ENCODE measurements around the gene PSMC4.
"Not testable (repeated sequence)": the region's sequence is repeated elsewhere in the genome, so short reads cannot be mapped to it uniquely, and the experiment has no call there.

Gene PSMC4

DNA sequence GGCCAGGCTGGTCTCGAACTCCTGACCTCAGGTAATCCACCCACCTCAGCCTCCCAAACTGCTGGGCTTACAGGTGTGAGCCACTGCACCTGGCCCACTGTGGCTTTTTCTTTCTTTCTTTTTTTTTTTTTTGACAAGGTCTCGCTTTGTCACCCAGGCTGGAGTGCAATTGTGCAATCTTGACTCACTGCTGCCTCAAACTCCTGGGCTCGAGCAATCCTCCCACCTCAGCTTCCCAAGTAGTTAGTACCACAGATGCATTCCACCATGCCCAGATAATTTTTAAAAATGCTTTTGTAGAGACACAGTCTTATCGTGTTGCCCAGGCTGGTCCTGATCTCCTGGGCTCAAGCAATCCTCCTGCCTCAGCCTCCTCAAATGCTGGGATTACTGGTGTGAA, 24.4 kb upstream of the PSMC4 start:
- DNase-seq (ENCODE audit: low spot score), result no peak

- no peak for DNase-seq (ENCODE audit: low spot score)
Observed at GRCh38 chr19:39949026-39949747, 21.8 kb upstream of the PSMC4 start.

GRCh38 chr19:39951065-39951650, 19.8 kb upstream of the PSMC4 start:
- DNase-seq (ENCODE audit: low spot score), result no peak

- no peak for DNase-seq (ENCODE audit: low spot score)
Observed at GRCh38 chr19:39951686-39952085, 19.3 kb upstream of the PSMC4 start.

DNA sequence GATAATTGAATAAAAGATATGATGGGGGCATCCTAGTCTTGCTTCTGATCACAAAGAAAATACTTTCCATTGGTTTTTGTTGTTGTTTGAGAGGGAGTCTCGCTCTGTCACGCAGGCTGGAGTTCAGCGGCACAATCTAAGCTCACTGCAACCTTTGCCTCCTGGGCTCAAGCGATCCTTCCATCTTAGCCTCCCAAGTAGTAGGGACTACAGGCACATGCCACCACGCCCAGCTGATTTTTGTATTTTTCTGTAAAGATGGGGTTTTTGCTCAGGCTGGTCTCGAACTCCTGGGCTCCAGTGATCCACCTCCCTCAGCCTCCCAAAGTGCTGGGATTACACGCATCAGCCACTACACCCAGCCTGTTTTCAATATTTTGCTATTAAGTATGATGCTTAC, 17.1 kb upstream of the PSMC4 start:
- no peak for DNase-seq (ENCODE audit: low spot score)

DNA sequence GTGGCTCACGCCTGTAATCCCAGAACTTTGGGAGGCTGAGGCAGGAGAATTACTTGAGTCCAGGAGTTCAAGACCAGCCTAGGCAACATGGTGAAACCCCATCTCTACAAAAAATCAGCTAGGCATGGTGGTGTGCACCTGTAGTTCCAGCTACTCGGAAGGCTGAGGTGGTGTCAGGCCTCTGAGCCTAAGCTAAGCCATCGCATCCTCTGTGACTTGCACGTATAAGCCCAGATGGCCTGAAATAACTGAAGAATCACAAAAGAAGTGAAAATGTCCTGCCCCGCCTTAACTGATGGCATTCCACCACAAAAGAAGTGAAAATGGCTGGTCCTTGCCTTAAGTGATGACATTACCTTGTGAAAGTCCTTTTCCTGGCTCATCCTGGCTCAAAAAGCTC, 13.1 kb upstream of the PSMC4 start:
- DNase-seq (ENCODE audit: low spot score), result not testable (repeated sequence)

GRCh38 chr19:39958942-39959341, 12.0 kb upstream of the PSMC4 start:
- not testable (repeated sequence) for DNase-seq (ENCODE audit: low spot score)

DNA sequence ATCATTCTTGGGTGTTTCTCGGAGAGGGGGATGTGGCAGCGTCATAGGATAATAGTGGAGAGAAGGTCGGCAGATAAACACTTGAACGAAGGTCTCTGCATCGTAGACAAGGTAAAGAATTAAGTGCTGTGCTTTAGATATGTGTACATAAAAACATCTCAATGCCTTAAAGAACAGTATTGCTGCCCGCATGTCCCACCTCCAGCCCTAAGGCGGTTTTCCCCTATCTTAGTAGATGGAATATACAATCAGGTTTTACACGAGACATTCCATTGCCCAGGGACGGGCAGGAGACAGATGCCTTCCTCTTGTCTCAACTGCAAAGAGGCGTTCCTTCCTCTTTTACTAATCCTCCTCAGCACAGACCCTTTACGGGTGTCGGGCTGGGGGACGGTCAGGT, 11.6 kb upstream of the PSMC4 start:
- DNase-seq (ENCODE audit: low spot score), result not testable (repeated sequence)

DNA sequence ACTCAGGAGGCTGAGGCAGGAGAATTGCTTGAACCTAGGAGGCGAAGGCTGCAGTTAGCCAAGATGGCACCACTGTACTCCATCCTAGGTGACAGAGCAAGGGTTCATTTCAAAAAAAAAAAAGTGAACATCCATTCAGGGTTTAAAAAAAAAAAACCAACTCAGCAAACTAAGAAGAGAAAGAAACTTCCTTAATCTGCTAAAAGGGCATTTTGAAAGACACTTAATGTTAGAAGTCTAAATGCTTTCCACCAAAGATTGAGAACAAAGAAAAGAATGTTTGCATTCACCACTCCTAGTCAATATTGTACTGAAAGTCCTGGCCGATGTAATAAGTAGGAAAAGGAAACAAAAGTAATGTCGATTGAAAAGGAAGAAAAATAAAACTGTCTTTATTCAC, 7.1 kb upstream of the PSMC4 start:
- DNase-seq (ENCODE audit: low spot score), result no peak

- DNase-seq (ENCODE audit: low spot score), result no peak
Observed at GRCh38 chr19:39966617-39967016, 4.3 kb upstream of the PSMC4 start.

GRCh38 chr19:39967561-39967960, 3.4 kb upstream of the PSMC4 start:
- DNase-seq (ENCODE audit: low spot score), result no peak

DNA sequence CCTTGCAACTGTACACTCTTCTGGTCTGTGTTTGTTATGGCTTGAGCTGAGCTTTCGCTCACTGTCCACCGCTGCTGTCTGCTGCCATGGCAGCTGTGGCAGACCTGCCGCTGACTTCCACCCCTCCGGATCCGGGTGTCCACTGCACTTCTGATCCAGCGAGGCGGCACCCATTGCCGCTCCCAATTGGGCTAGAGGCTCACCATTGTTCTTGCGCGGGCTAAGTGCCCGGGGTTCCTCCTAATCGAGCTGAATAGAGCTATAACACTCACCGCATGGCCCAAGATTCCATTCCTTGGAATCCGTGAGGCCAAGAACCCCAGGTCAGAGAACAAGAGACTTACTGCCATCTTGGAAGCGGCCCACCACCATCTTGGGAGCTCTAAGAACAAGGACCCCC, 2.2 kb upstream of the PSMC4 start:
- no peak for DNase-seq (ENCODE audit: low spot score)

DNA sequence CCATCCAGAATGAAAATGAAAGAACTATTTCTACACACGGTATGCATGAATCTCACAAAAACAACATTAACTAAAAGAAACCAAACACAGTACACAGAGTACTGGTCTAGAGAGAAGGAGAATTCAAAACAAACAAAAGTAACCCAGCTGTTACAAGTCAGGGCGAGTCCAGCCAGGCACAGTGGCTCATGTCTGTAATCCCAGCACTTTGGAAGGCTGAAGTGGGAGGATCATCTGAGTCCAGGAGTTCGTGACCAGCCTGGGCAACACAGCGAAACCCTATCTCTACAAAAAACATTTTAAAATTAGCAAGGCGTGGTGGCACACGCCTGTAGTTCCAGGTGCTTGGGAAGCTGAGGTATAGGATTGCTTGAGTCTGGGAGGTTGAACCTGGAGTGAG, 1.7 kb upstream of the PSMC4 start:
- DNase-seq (ENCODE audit: low spot score), result no peak

DNA sequence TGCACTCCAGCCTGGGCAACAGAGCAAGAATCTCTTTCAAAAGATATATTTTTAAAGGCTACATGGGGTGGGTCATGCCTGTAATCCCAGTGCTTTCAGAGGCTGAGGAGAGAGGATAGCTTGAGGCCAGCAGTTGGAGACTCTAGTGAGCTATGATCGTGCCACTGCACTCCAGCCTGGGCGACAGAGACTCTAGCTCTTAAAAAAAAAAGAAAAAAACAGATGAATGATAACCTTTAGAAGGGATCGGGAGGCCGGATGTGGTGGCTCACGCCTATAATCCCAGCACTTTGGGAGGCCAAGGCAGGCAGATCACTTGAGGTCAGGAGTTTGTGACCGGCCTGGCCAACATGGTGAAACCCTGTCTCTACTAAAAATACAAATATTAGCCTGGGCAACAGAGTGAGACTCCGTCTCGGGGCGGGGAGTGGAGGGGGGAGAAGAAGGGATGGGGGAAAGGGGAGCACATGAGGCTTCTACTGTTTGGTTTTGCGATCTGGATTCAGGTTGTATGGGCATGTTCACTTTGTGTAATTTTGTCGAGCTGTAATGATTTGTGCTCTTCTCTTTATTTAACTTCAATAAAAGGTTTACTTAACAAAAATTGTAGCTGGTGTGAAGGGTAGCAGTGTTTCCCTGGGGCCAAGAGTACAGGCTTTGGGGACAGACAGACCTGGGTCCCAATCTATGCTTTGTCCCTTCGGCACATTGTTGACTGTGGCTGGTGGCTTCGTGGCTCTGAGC, 1.1 kb upstream of the PSMC4 start:
- DNase-seq (ENCODE audit: low spot score), result peak; percentile 26

GRCh38 chr19:39970425-39970674, 615 bp upstream of the PSMC4 start:
- DNase-seq (ENCODE audit: low spot score), result no peak

- no peak for DNase-seq (ENCODE audit: low spot score)
Observed at GRCh38 chr19:39971380-39972035, 543 bp downstream of the PSMC4 start.

- no peak for DNase-seq (ENCODE audit: low spot score)
Observed at GRCh38 chr19:39974377-39975155, 3.6 kb downstream of the PSMC4 start.

DNA sequence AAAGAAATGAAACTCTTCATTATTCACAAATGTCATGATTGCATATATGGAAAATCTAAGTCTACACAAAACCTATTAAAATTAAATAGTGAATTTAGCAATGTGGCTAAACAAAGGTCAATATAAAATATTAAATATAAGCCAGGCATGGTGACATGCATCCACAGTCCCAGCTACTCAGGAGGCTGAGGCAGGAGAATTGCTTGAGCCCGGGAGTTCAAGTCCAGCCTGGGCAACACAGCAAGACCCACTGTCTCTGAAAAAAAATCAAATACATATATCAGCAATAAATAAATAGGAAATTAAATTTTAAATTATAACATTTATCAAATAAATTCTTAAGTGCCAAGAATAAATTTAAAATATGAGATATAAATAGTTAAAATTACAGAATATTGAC, 11.9 kb downstream of the PSMC4 start:
- no peak for DNase-seq (ENCODE audit: low spot score)

DNA sequence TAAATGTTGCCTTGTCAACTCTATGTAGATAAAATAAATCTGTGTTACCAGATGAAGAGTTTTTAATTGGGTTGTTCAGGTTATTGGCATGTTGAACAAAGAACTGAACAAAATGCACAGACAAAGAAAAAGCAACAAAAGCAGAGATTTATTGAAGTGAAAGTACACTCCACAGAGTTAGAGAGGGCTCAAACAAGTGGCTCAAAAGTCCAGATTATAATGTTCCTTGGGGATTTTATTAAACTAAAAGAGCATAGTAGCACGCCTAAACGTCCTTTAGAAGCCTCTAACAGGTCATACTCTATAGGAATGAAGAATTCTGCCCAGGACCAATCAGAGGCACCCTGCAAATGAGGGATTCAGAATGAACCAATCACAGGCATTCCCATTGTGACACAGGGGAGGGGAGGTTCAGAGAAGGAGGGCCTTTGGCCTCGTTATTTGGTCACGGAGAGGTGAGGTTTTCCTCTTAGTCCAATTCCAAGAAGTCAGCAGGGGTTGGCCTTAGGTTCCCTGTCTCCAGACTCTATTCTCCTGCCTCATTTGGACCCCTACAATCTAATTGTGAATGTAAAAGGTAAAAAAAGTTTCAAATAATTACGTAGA, 12.8 kb downstream of the PSMC4 start:
- DNase-seq (ENCODE audit: low spot score), result no peak

DNA sequence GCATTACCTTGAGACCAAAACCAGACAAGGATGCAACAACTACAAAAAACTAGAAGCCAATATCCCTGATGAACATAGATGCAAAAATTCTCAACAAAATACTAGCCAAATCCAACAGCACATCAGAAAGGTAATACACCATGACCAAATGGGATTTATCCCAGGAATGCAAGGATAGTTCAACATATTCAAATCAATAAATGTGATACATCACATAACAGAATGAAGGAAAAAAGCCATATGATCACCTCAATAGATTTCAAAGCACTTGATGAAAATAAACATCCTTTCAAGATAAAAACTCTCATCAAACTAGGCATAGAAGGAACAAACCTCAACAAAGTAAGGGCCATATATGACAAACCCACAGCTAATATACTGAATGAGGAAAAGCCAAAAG, 15.7 kb downstream of the PSMC4 start:
- DNase-seq (ENCODE audit: low spot score), result no peak

GRCh38 chr19:39987167-39987566, 16.2 kb downstream of the PSMC4 start:
- DNase-seq (ENCODE audit: low spot score), result no peak

DNA sequence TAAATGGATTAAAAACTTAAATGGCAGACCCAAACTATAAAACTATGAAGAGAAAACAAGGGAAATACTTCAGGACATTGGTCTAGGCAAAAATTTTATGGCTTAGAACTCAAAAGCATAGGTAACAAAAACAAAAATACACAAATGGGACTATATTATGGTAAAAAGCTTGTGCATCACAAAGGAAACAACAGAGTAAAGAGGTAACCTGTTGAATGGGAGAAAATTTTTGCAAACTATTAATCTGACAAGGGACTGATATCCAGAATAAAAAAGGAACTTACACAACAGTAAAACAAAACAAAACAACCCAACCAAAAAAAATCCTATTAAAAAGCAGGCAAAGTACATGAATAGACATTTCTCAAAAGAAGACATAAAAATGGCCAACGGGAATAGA, 16.6 kb downstream of the PSMC4 start:
- no peak for DNase-seq (ENCODE audit: low spot score)
